Measurements from ENCODE around the gene DYTN.

The DYTN gene

GRCh38 chr2:206713746-206714145, 4.5 kb downstream of the DYTN start:
- Histone ChIP-seq H3K4me3 (no peak overlapping the region), H3K9me3 (no peaks in the 10 kb centered on the region), H3K27me3 (no peaks in the 10 kb centered on the region), H3K36me3 (no peaks in the 10 kb centered on the region), H3K4me1 (no peaks in the 10 kb centered on the region), H3K27ac (no peak overlapping the region)
- no peak for TF ChIP-seq CTCF (IDR thresholded peaks at IDR 0.05)
- intact Hi-C loops (cut with DNase I; ENCODE audit: low total_unique reads), result no loop called here
- DNase-seq, result no peak

GRCh38 chr2:206708286-206708685, 9.9 kb downstream of the DYTN start:
- no peak for TF ChIP-seq CTCF (IDR thresholded peaks at IDR 0.05)
- intact Hi-C loops (cut with DNase I; ENCODE audit: low total_unique reads), result no loop called here
- no peaks in the 10 kb centered on the region for H3K27me3 ChIP-seq
- no peaks in the 10 kb centered on the region for H3K4me1 ChIP-seq
- no peaks in the 10 kb centered on the region for H3K36me3 ChIP-seq
- H3K9me3 ChIP-seq, result no peaks in the 10 kb centered on the region
- no peak overlapping the region for H3K4me3 ChIP-seq
- no peak for DNase-seq
- no peak overlapping the region for H3K27ac ChIP-seq

GRCh38 chr2:206707164-206707701, 11.0 kb downstream of the DYTN start:
- no peaks in the 10 kb centered on the region for H3K4me1 ChIP-seq
- no peak overlapping the region for H3K4me3 ChIP-seq
- no peak for TF ChIP-seq CTCF (IDR thresholded peaks at IDR 0.05)
- no peaks in the 10 kb centered on the region for H3K36me3 ChIP-seq
- no peak overlapping the region for H3K27ac ChIP-seq
- no peaks in the 10 kb centered on the region for H3K9me3 ChIP-seq
- intact Hi-C loops (cut with DNase I; ENCODE audit: low total_unique reads), result no loop called here
- H3K27me3 ChIP-seq, result no peaks in the 10 kb centered on the region
- DNase-seq, result no peak

GRCh38 chr2:206701952-206702605, 16.1 kb downstream of the DYTN start:
- no peak for DNase-seq
- no peak for TF ChIP-seq CTCF (IDR thresholded peaks at IDR 0.05)
- Histone ChIP-seq H3K27ac (no peak overlapping the region), H3K36me3 (no peaks in the 10 kb centered on the region), H3K4me1 (no peaks in the 10 kb centered on the region), H3K27me3 (no peaks in the 10 kb centered on the region), H3K9me3 (no peaks in the 10 kb centered on the region), H3K4me3 (no peak overlapping the region)
- intact Hi-C loops (cut with DNase I; ENCODE audit: low total_unique reads), result no loop called here

- no peak for TF ChIP-seq CTCF (IDR thresholded peaks at IDR 0.05)
- H3K27me3 ChIP-seq, result no peaks in the 10 kb centered on the region
- intact Hi-C loops (cut with DNase I; ENCODE audit: low total_unique reads), result no loop called here
- H3K9me3 ChIP-seq, result no peaks in the 10 kb centered on the region
- no peaks in the 10 kb centered on the region for H3K36me3 ChIP-seq
- no peak overlapping the region for H3K4me3 ChIP-seq
- DNase-seq, result no peak
- H3K27ac ChIP-seq, result no peak overlapping the region
- H3K4me1 ChIP-seq, result no peaks in the 10 kb centered on the region
Observed at GRCh38 chr2:206700156-206700555, 18.0 kb downstream of the DYTN start.

All from tibial artery (tissue), 4 donors.